Osteocyte (in vitro differentiated cells): ENCODE results near the gene SEC14L1. TPM values are rescaled to one million over a fixed set of nuclear protein-coding genes. Genes with fewer than 3 reads are reported as not detected.

Source experiments
- DNase-seq: peaks from one replicate; pipeline ENCODE4 v3.0.0; 2021; ENCODE audit warnings: mixed read lengths; ENCODE audit not compliant: unreplicated experiment; ENCODE audit errors: extremely low spot score
- H3K27ac Mint-ChIP-seq: one replicate; pipeline ENCODE4 v1.8.0; 2021; ENCODE audit warnings: mild to moderate bottlenecking, mixed read lengths; ENCODE audit not compliant: unreplicated experiment
- H3K27me3 Mint-ChIP-seq: one replicate; pipeline ENCODE4 v1.8.0; 2021; ENCODE audit warnings: mixed read lengths; ENCODE audit not compliant: unreplicated experiment
- H3K36me3 Mint-ChIP-seq: one replicate; pipeline ENCODE4 v1.8.0; 2021; ENCODE audit warnings: mixed read lengths; ENCODE audit not compliant: unreplicated experiment
- H3K4me1 Mint-ChIP-seq: one replicate; pipeline ENCODE4 v1.8.0; 2021; ENCODE audit warnings: mixed read lengths; ENCODE audit not compliant: unreplicated experiment
- H3K4me3 Mint-ChIP-seq: one replicate; pipeline ENCODE4 v1.8.0; 2021; ENCODE audit warnings: mild to moderate bottlenecking, moderate library complexity, mixed read lengths; ENCODE audit not compliant: unreplicated experiment
- H3K9me3 Mint-ChIP-seq: one replicate; pipeline ENCODE4 v1.8.0; 2021; ENCODE audit warnings: mixed read lengths; ENCODE audit not compliant: unreplicated experiment
- CTCF ChIP-seq: fragments of 200-600 bp; sonication (generic); IDR thresholded peaks from 2 replicates; pipeline ENCODE4 v1.5.0; 2021; ENCODE audit warnings: antibody characterized with exemption, mild to moderate bottlenecking, moderate library complexity
- total RNA-seq: library from RNA; stranded (reverse); gene quantifications from 2 replicates; pipeline ENCODE4 v1.2.1, GENCODE V29; 2021

SEC14L1 gene
- total RNA-seq, 1 donor from 2014 or later = 82.9 TPM

- Mint-ChIP-seq H3K27me3 (no peaks in the 10 kb centered on the region), H3K36me3 (peaks cover 56% of the 10 kb centered on the region), H3K4me3 (no peak overlapping the region), H3K4me1 (peaks cover 4% of the 10 kb centered on the region), H3K27ac (no peak overlapping the region), H3K9me3 (no peaks in the 10 kb centered on the region)
- TF ChIP-seq CTCF = no peak
- no peak for DNase-seq
These were observed 52.9 kb downstream of the SEC14L1 start for GRCh38 chr17:77193653-77194052.

GRCh38 chr17:77194179-77194578, 53.4 kb downstream of the SEC14L1 start:
- Mint-ChIP-seq H3K36me3 (peaks cover 56% of the 10 kb centered on the region), H3K9me3 (no peaks in the 10 kb centered on the region), H3K4me3 (no peak overlapping the region), H3K4me1 (peaks cover 2% of the 10 kb centered on the region), H3K27me3 (no peaks in the 10 kb centered on the region), H3K27ac (no peak overlapping the region)
- no peak for DNase-seq
- TF ChIP-seq CTCF = no peak

- Mint-ChIP-seq H3K4me1 (peaks cover 2% of the 10 kb centered on the region), H3K9me3 (no peaks in the 10 kb centered on the region), H3K27ac (no peak overlapping the region), H3K4me3 (no peak overlapping the region), H3K36me3 (peaks cover 68% of the 10 kb centered on the region), H3K27me3 (no peaks in the 10 kb centered on the region)
- no peak for TF ChIP-seq CTCF
- DNase-seq = no peak
These were observed 55.5 kb downstream of the SEC14L1 start for GRCh38 chr17:77196251-77196650.

- no peak for TF ChIP-seq CTCF
- no peaks in the 10 kb centered on the region for H3K9me3 Mint-ChIP-seq
- H3K36me3 Mint-ChIP-seq = peaks cover 70% of the 10 kb centered on the region
- H3K27ac Mint-ChIP-seq = no peak overlapping the region
- H3K4me1 Mint-ChIP-seq = peaks cover 2% of the 10 kb centered on the region
- no peak overlapping the region for H3K4me3 Mint-ChIP-seq
- no peak for DNase-seq
- H3K27me3 Mint-ChIP-seq = no peaks in the 10 kb centered on the region
These were observed 56.3 kb downstream of the SEC14L1 start for GRCh38 chr17:77197115-77197514.

- no peak for TF ChIP-seq CTCF
- Mint-ChIP-seq H3K36me3 (peaks cover 67% of the 10 kb centered on the region), H3K4me3 (no peak overlapping the region), H3K27ac (no peak overlapping the region), H3K9me3 (no peaks in the 10 kb centered on the region), H3K27me3 (no peaks in the 10 kb centered on the region), H3K4me1 (no peaks in the 10 kb centered on the region)
- DNase-seq = no peak
These were observed 59.9 kb downstream of the SEC14L1 start for GRCh38 chr17:77200711-77201110.
